NCI-H1417 (cell line): ENCODE measurements around the gene PIK3R5.
"Not testable (repeated sequence)": the region's sequence is repeated elsewhere in the genome, so short reads cannot be mapped to it uniquely, and the experiment has no call there.

Experiments used
- DNase-seq, 3 experiments: peaks; one replicate each; lab custom pipeline; 2025; lab: John Stamatoyannopoulos, UW

Gene PIK3R5

GRCh38 chr17:8965394-8966168, at the start of gene PIK3R5:
Gene PIK3R5, minus strand, starts transcription at chr17:8965707. Its CDS starts 54,213 bp downstream, at chr17:8911494.
- peak in 1 of 3 experiments; percentile 1 for DNase-seq

GRCh38 chr17:9011001-9011400, 45.5 kb upstream of the PIK3R5 start:
- DNase-seq, result no peak

GRCh38 chr17:9009737-9010136, 44.2 kb upstream of the PIK3R5 start:
- DNase-seq, result no peak

GRCh38 chr17:9009096-9009495, 43.6 kb upstream of the PIK3R5 start:
- DNase-seq, result no peak

- no peak for DNase-seq
Measured at GRCh38 chr17:9007052-9007714, 41.7 kb upstream of the PIK3R5 start.

GRCh38 chr17:9006175-9006767, 40.8 kb upstream of the PIK3R5 start:
- DNase-seq, result no peak

GRCh38 chr17:9004961-9005285, 39.4 kb upstream of the PIK3R5 start:
- no peak for DNase-seq

GRCh38 chr17:9004132-9004960, 38.8 kb upstream of the PIK3R5 start:
- no peak for DNase-seq

GRCh38 chr17:9003355-9004131, 38.0 kb upstream of the PIK3R5 start:
- no peak for DNase-seq

- DNase-seq, result no peak
Measured at GRCh38 chr17:9002606-9003354, 37.3 kb upstream of the PIK3R5 start.

GRCh38 chr17:9002227-9002605, 36.7 kb upstream of the PIK3R5 start:
- DNase-seq, result no peak

- DNase-seq, result no peak
Measured at GRCh38 chr17:9001559-9001958, 36.1 kb upstream of the PIK3R5 start.

- DNase-seq, result peak; percentile 11 to 61 (median 20)
Measured at GRCh38 chr17:8997994-8998628, 32.6 kb upstream of the PIK3R5 start.

GRCh38 chr17:8995711-8996110, 30.2 kb upstream of the PIK3R5 start:
- peak in 1 of 3 experiments; percentile 11 for DNase-seq

- DNase-seq, result peak in 1 of 3 experiments; percentile 16
Measured at GRCh38 chr17:8994319-8994718, 28.8 kb upstream of the PIK3R5 start.

- DNase-seq, result peak; percentile 7 to 42 (median 13)
Measured at GRCh38 chr17:8991514-8992285, 26.2 kb upstream of the PIK3R5 start.

- DNase-seq, result not testable (repeated sequence)
Measured at GRCh38 chr17:8988263-8988935, 22.9 kb upstream of the PIK3R5 start.

GRCh38 chr17:8986295-8986694, 20.8 kb upstream of the PIK3R5 start:
- no peak for DNase-seq
